SHP77 (cell line): ENCODE measurements around the gene SAMD3.
"Not testable (repeated sequence)": the region's sequence is repeated elsewhere in the genome, so short reads cannot be mapped to it uniquely, and the experiment has no call there.

ENCODE experiments used
- DNase-seq, 2 experiments: peaks; one replicate each; lab custom pipeline; 2025; lab: John Stamatoyannopoulos, UW

SAMD3 gene

GRCh38 chr6:130173377-130174004, 49.3 kb downstream of the SAMD3 start:
- not testable (repeated sequence) for DNase-seq

- DNase-seq = not testable (repeated sequence)
Observed at GRCh38 chr6:130170160-130170559, 52.6 kb downstream of the SAMD3 start.

GRCh38 chr6:130167655-130168054, 55.1 kb downstream of the SAMD3 start:
- DNase-seq = no peak

- no peak for DNase-seq
Observed at GRCh38 chr6:130164251-130164650, 58.5 kb downstream of the SAMD3 start.

GRCh38 chr6:130163266-130163665, 59.5 kb downstream of the SAMD3 start:
- DNase-seq = no peak

- DNase-seq = no peak
Observed at GRCh38 chr6:130162421-130162820, 60.3 kb downstream of the SAMD3 start.

GRCh38 chr6:130161683-130162404, 60.9 kb downstream of the SAMD3 start:
- DNase-seq = no peak

- no peak for DNase-seq
Observed at GRCh38 chr6:130159956-130160355, 62.8 kb downstream of the SAMD3 start.

- DNase-seq = no peak
Observed at GRCh38 chr6:130158548-130158947, 64.2 kb downstream of the SAMD3 start.

- no peak for DNase-seq
Observed at GRCh38 chr6:130158056-130158455, 64.7 kb downstream of the SAMD3 start.

- no peak for DNase-seq
Observed at GRCh38 chr6:130156908-130157307, 65.8 kb downstream of the SAMD3 start.

- no peak for DNase-seq
Observed at GRCh38 chr6:130152908-130153510, 69.7 kb downstream of the SAMD3 start.

GRCh38 chr6:130150906-130151305, 71.8 kb downstream of the SAMD3 start:
- DNase-seq = no peak

- DNase-seq = not testable (repeated sequence)
Observed at GRCh38 chr6:130149016-130149415, 73.7 kb downstream of the SAMD3 start.

GRCh38 chr6:130148181-130148580, 74.6 kb downstream of the SAMD3 start:
- no peak for DNase-seq

GRCh38 chr6:130147111-130147510, 75.6 kb downstream of the SAMD3 start:
- DNase-seq = no peak

- no peak for DNase-seq
Observed at GRCh38 chr6:130143709-130144108, 79.0 kb downstream of the SAMD3 start.

- DNase-seq = no peak
Observed at GRCh38 chr6:130140084-130140483, 82.7 kb downstream of the SAMD3 start.

- DNase-seq = no peak
Observed at GRCh38 chr6:130138909-130139242, 83.9 kb downstream of the SAMD3 start.

GRCh38 chr6:130138116-130138908, 84.4 kb downstream of the SAMD3 start:
- DNase-seq = no peak

GRCh38 chr6:130136798-130137197, 86.0 kb downstream of the SAMD3 start:
- DNase-seq = no peak

GRCh38 chr6:130134582-130134981, 88.2 kb downstream of the SAMD3 start:
- DNase-seq = no peak

GRCh38 chr6:130132286-130132701, 90.5 kb downstream of the SAMD3 start:
- no peak for DNase-seq
